ENCODE data around the gene PDSS2.
"Not testable (repeated sequence)": the region's sequence is repeated elsewhere in the genome, so short reads cannot be mapped to it uniquely, and the experiment has no call there.

PDSS2 gene

GRCh38 chr6:107128175-107128574, 331.2 kb downstream of the PDSS2 start:
- in situ Hi-C loops (cut with MboI; ENCODE audit: low sequenced_read_pairs) = no loop called here

GRCh38 chr6:107125771-107126170, 333.6 kb downstream of the PDSS2 start:
- in situ Hi-C loops (cut with MboI; ENCODE audit: low sequenced_read_pairs) = no loop called here

- in situ Hi-C loops (cut with MboI; ENCODE audit: low sequenced_read_pairs) = no loop called here
These were observed 334.4 kb downstream of the PDSS2 start for GRCh38 chr6:107124934-107125348.

GRCh38 chr6:107123501-107123900, 335.9 kb downstream of the PDSS2 start:
- in situ Hi-C loops (cut with MboI; ENCODE audit: low sequenced_read_pairs) = no loop called here

GRCh38 chr6:107122748-107123147, 336.6 kb downstream of the PDSS2 start:
- in situ Hi-C loops (cut with MboI; ENCODE audit: low sequenced_read_pairs) = no loop called here

- in situ Hi-C loops (cut with MboI; ENCODE audit: low sequenced_read_pairs) = no loop called here
These were observed 337.3 kb downstream of the PDSS2 start for GRCh38 chr6:107121964-107122495.

- in situ Hi-C loops (cut with MboI; ENCODE audit: low sequenced_read_pairs) = no loop called here
These were observed 338.1 kb downstream of the PDSS2 start for GRCh38 chr6:107121266-107121665.

GRCh38 chr6:107120404-107120803, 339.0 kb downstream of the PDSS2 start:
- in situ Hi-C loops (cut with MboI; ENCODE audit: low sequenced_read_pairs) = no loop called here

- in situ Hi-C loops (cut with MboI; ENCODE audit: low sequenced_read_pairs) = no loop called here
These were observed 340.4 kb downstream of the PDSS2 start for GRCh38 chr6:107118976-107119375.

GRCh38 chr6:107118540-107118939, 340.8 kb downstream of the PDSS2 start:
- in situ Hi-C loops (cut with MboI; ENCODE audit: low sequenced_read_pairs) = not testable (repeated sequence)

- in situ Hi-C loops (cut with MboI; ENCODE audit: low sequenced_read_pairs) = no loop called here
These were observed 342.4 kb downstream of the PDSS2 start for GRCh38 chr6:107116931-107117330.

GRCh38 chr6:107116328-107116892, 343.0 kb downstream of the PDSS2 start:
- in situ Hi-C loops (cut with MboI; ENCODE audit: low sequenced_read_pairs) = no loop called here

- in situ Hi-C loops (cut with MboI; ENCODE audit: low sequenced_read_pairs) = no loop called here
These were observed 343.6 kb downstream of the PDSS2 start for GRCh38 chr6:107115695-107116327.

GRCh38 chr6:107114926-107115694, 344.3 kb downstream of the PDSS2 start, which contains the start of gene BEND3:
TSS of gene BEND3 (minus strand) at chr6:107115515. CDS start at chr6:107099285, 16,230 bp downstream.
- in situ Hi-C loops (cut with MboI; ENCODE audit: low sequenced_read_pairs) = no loop called here

GRCh38 chr6:107114213-107114925, 345.0 kb downstream of the PDSS2 start:
- in situ Hi-C loops (cut with MboI; ENCODE audit: low sequenced_read_pairs) = no loop called here

- in situ Hi-C loops (cut with MboI; ENCODE audit: low sequenced_read_pairs) = no loop called here
These were observed 349.2 kb downstream of the PDSS2 start for GRCh38 chr6:107110200-107110599.

GRCh38 chr6:107108201-107108890, 351.0 kb downstream of the PDSS2 start:
- in situ Hi-C loops (cut with MboI; ENCODE audit: low sequenced_read_pairs) = no loop called here

- in situ Hi-C loops (cut with MboI; ENCODE audit: low sequenced_read_pairs) = no loop called here
These were observed 351.6 kb downstream of the PDSS2 start for GRCh38 chr6:107107791-107108190.

- in situ Hi-C loops (cut with MboI; ENCODE audit: low sequenced_read_pairs) = no loop called here
These were observed 353.2 kb downstream of the PDSS2 start for GRCh38 chr6:107106165-107106564.

GRCh38 chr6:107105511-107106116, 353.8 kb downstream of the PDSS2 start:
- in situ Hi-C loops (cut with MboI; ENCODE audit: low sequenced_read_pairs) = no loop called here

All from HL-60/S4 treated with phorbol 12-myristate 13-acetate at 8.2 ng/mL for 4 days and 3 days (cell line).